ENCODE results near the gene HOPX.

DNA sequence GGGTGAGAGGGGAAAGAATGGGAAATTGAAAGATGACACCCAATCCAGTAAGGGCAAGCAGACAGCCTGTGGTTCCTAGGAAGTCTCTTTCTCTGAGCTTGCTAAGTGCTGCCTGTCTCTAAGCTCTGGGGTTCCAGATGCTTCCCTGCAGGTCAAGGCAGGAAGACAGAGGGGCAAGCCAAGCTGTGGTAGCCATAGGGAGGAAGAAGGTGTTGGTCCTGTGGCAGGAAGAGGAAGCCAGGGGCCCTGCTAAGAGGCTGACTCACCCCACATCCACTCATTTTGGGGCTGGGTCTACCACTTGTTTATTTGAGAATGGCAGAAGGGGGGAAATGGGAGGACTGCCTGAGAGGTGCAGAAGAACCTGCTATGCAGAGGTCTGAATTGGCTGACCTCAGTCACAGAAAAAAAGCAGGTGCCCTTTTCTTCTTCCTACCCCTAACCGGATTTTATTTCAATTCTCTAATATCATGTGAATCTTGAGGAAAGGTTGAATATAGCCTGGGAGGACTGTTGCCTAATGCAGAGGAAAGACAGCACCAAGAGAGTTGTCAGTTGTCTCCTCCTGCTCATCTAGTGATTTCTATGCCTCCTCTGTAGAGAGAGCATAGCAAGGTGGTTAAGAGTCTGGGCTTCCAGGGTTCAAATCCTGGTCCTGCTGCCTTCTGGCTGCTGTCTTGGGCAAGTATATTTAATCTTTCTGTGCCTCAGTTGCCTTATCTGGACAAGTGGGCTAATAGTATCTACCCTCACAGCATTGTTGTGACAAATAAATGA, 27.4 kb downstream of the HOPX start:
- TF ChIP-seq POLR2AphosphoS5 (IDR thresholded peaks at IDR 0.05; ENCODE audit: low read depth), result no peak
- TF ChIP-seq, protein P1, sequence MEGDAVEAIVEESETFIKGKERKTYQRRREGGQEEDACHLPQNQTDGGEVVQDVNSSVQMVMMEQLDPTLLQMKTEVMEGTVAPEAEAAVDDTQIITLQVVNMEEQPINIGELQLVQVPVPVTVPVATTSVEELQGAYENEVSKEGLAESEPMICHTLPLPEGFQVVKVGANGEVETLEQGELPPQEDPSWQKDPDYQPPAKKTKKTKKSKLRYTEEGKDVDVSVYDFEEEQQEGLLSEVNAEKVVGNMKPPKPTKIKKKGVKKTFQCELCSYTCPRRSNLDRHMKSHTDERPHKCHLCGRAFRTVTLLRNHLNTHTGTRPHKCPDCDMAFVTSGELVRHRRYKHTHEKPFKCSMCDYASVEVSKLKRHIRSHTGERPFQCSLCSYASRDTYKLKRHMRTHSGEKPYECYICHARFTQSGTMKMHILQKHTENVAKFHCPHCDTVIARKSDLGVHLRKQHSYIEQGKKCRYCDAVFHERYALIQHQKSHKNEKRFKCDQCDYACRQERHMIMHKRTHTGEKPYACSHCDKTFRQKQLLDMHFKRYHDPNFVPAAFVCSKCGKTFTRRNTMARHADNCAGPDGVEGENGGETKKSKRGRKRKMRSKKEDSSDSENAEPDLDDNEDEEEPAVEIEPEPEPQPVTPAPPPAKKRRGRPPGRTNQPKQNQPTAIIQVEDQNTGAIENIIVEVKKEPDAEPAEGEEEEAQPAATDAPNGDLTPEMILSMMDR (IDR thresholded peaks at IDR 0.05; ENCODE audit: insufficient read depth, low read length), result no peak

All from HL-60 (cell line).